B cell (primary cell): Measurements from ENCODE around the gene FIBP. TPM values are rescaled to one million over a fixed set of nuclear protein-coding genes. Genes with fewer than 3 reads are reported as not detected.

Experiments
- ATAC-seq: fragments of 200-7000 bp; cut with Tn5 transposase; one replicate; pipeline ENCODE4 v1.10.0; 2021; ENCODE audit warnings: low read depth, mild to moderate bottlenecking, moderate number of reproducible peaks, moderate library complexity
- CTCF ChIA-PET: fragments of 350-600 bp; sonication (Branson Sonifier 250); formaldehyde crosslinking; loops from one replicate; lab custom pipeline; 2021; ENCODE audit warnings: antibody characterized with exemption, inconsistent platforms; lab: Charles Lee
- POLR2A ChIA-PET: fragments of 350-600 bp; sonication (Branson Sonifier 250); formaldehyde crosslinking; loops from one replicate; lab custom pipeline; 2021; ENCODE audit warnings: antibody characterized with exemption; lab: Charles Lee
- DNase-seq: peaks from one replicate; pipeline ENCODE4 v3.0.0; 2013
- H2AFZ ChIP-seq: 2 replicates; pipeline ENCODE4 v1.6.1; 2012; ENCODE audit warnings: mild to moderate bottlenecking, low read depth, low read length; ENCODE audit not compliant: insufficient read depth, poor library complexity, severe bottlenecking
- H3K27ac ChIP-seq, 2 donors: 1 replicate in 1 of 2; 2 replicates in 1 of 2; pipeline ENCODE4 v1.5.1; 2012 to 2013; ENCODE audit warnings: low read length in 2 of 2, mild to moderate bottlenecking in 2 of 2, moderate library complexity in 1 of 2
- H3K27me3 ChIP-seq, 4 experiments: fragments of 200-600 bp in 1 of 4; sonication (generic) in 1 of 4; replicated peaks in 1 of 4; 1 replicate in 2 of 4; 2 replicates in 2 of 4; pipeline versions ENCODE4 v1.6.1 to v1.7.0; 2013 to 2016; ENCODE audit warnings: low read length in 3 of 4, mild to moderate bottlenecking in 2 of 4, mixed read lengths in 1 of 4, moderate library complexity in 1 of 4; ENCODE audit not compliant: insufficient read depth in 4 of 4, control insufficient read depth in 3 of 4; ENCODE audit errors: control extremely low read depth in 1 of 4
- H3K36me3 ChIP-seq, 2 experiments: replicated peaks in 1 of 2; 1 replicate in 1 of 2; 2 replicates in 1 of 2; pipeline versions ENCODE4 v1.6.1 to v1.7.1; 2013; ENCODE audit warnings: low read length in 1 of 2; ENCODE audit not compliant: insufficient read depth in 2 of 2, control insufficient read depth in 1 of 2; ENCODE audit errors: control extremely low read depth in 1 of 2, extremely low read depth in 1 of 2
- H3K4me1 ChIP-seq, 2 donors: fragments of 200-600 bp in 1 of 2; sonication (generic) in 1 of 2; 1 replicate in 1 of 2; 2 replicates in 1 of 2; pipeline versions ENCODE4 v1.5.1 to v1.6.1; 2013 to 2017; ENCODE audit warnings: low read length in 2 of 2; ENCODE audit not compliant: control insufficient read depth in 2 of 2, insufficient read depth in 2 of 2
- H3K4me2 ChIP-seq: replicated peaks from 2 replicates; pipeline ENCODE3; 2012; ENCODE audit warnings: mild to moderate bottlenecking, low read depth, low read length; ENCODE audit not compliant: poor library complexity, severe bottlenecking
- H3K4me3 ChIP-seq, 5 experiments: fragments of 200-600 bp in 1 of 5; sonication (generic) in 1 of 5; 1 replicate in 3 of 5; 2 replicates in 2 of 5; pipeline versions ENCODE4 v1.5.1 to v1.7.0; 2011 to 2016; ENCODE audit warnings: low read length in 4 of 5, mild to moderate bottlenecking in 4 of 5, low read depth in 2 of 5, control low read depth in 1 of 5, moderate library complexity in 1 of 5; ENCODE audit not compliant: insufficient read depth in 1 of 5; ENCODE audit errors: control extremely low read depth in 1 of 5, extremely low read depth in 1 of 5
- H3K79me2 ChIP-seq: fragments of 200-600 bp; sonication (generic); one replicate; pipeline ENCODE4 v1.6.0; 2016; ENCODE audit warnings: low read length; ENCODE audit not compliant: control insufficient read depth, insufficient read depth
- H3K9ac ChIP-seq: fragments of 200-600 bp; sonication (generic); 2 replicates; pipeline ENCODE4 v1.6.1; 2017; ENCODE audit warnings: mild to moderate bottlenecking, low read length, moderate library complexity
- H3K9me3 ChIP-seq, 3 donors: one replicate each; pipeline versions ENCODE4 v1.6.1 to v1.7.1; 2013; ENCODE audit warnings: low read length in 2 of 3; ENCODE audit not compliant: control insufficient read depth in 2 of 3, insufficient read depth in 1 of 3; ENCODE audit errors: control extremely low read depth in 1 of 3
- H4K20me1 ChIP-seq: 2 replicates; pipeline ENCODE4 v1.6.0; 2012; ENCODE audit warnings: mild to moderate bottlenecking, low read length; ENCODE audit not compliant: insufficient read depth, control insufficient read depth, poor library complexity, severe bottlenecking
- H3K27ac Mint-ChIP-seq: one replicate; pipeline ENCODE4 v1.8.0; 2021; ENCODE audit warnings: mixed read lengths
- H3K27me3 Mint-ChIP-seq: one replicate; pipeline ENCODE4 v1.8.0; 2021; ENCODE audit warnings: mixed read lengths
- H3K4me1 Mint-ChIP-seq: one replicate; pipeline ENCODE4 v1.8.0; 2021; ENCODE audit warnings: mixed read lengths
- H3K4me3 Mint-ChIP-seq: one replicate; pipeline ENCODE4 v1.8.0; 2021; ENCODE audit warnings: mixed read lengths
- H3K9me3 Mint-ChIP-seq: one replicate; pipeline ENCODE4 v1.8.0; 2022; ENCODE audit warnings: mixed read lengths; ENCODE audit not compliant: insufficient read depth
- CTCF ChIP-seq: fragments of 200-600 bp; IDR thresholded peaks from one replicate; pipeline ENCODE4 v1.8.0; 2022; ENCODE audit warnings: antibody characterized with exemption, mild to moderate bottlenecking
- EZH2 ChIP-seq: IDR thresholded peaks from 2 replicates; pipeline ENCODE4 v1.6.1; 2012; ENCODE audit warnings: borderline replicate concordance, low read depth, mild to moderate bottlenecking, moderate library complexity, low read length; ENCODE audit not compliant: insufficient read depth, poor library complexity, severe bottlenecking
- WGBS: methylation state at CpG from one replicate; pipeline ENCODE4 v1.1.5; 2013; ENCODE audit warnings: missing lambda C conversion rate; ENCODE audit not compliant: insufficient coverage; 5-methylcytosine and 5-hydroxymethylcytosine counted together
- intact Hi-C: fragments of 100-400 bp; cut with micrococcal nuclease; formaldehyde crosslinking; loops from one replicate; pipeline ENCODE4 v1.10.0; 2022
- polyA plus RNA-seq: library from polyadenylated mRNA; depleted of rRNA; stranded (reverse); fragments of >200 nt; gene quantifications from 2 replicates; pipeline ENCODE4 v1.2.3, GENCODE V29; 2012
- total RNA-seq, 2 donors: library from RNA; stranded (reverse); fragments of 120-200 nt in 1 of 2; gene quantifications; 1 replicate in 1 of 2; 2 replicates in 1 of 2; pipeline versions ENCODE4 v1.2.3 to v1.2.4, GENCODE V29; 2013 to 2022

Gene FIBP
- total and polyA plus RNA-seq, 2 donors (not counting 1 experiment from before 2014, with no cell fraction given), result 63.4 to 128 TPM

DNA sequence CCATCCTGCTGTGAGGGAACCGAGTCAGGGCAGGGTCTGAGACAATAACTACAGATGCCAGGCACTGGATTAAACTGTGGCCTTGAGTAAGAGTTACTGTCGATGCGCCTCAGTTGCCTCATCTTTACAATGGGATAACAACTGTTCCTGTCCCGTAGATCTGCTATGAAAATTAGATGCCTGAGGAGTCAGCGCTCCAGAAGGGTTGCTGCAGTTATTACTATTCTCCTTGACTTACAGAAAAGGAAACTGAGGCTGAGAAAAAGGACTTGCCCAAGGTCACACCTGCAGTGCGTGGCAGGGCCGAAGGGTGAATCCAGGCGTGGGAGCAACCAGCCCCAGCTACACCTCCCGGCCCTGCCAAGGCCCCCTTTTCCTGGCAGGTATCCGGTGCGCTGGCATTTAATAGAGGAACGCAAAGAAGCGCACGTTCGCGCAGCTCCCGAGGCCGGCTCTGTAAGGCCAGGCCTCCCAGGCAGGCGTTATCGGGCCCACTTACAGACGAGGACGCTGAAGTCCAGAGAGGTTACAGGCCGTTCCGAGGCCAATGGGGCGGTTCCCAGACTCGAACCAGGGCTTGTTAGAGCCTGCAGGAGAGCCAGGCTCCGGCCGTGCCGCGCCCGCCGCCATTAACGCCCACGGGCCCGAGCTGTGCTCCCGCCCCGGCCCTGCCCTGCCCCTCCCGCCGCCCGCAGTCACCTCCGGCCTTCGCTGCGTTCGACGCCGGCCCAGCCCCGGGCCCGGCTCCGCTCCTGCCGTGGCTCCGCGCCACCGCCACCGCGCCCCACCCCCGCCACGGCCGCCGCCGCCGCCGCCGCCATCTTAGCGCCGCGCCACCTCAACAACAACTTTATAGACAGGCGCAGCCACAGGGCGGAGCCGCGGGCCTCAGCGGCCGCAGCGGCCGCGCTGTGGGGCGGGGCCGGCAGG lies 30.2 kb upstream of the FIBP start, which contains the start of gene C11orf68:
Gene C11orf68, minus strand, starts transcription at position 852 of the 930 bp plus-strand sequence. Its CDS starts 31 bp downstream, at position 821.
- Histone ChIP-seq H3K27me3 (no peaks in the 10 kb centered on the region), H3K9ac (peak within 1 kb of the TSS; percentile 96), H3K79me2 (peaks cover 38% of the 10 kb centered on the region), H3K4me1 (peaks cover 19 to 50% of the 10 kb centered on the region in 2 donors), H3K4me2 (peak within 1 kb of the TSS; percentile 97), H2AFZ (peak within 1 kb of the TSS; percentile 81), H3K36me3 (peaks cover 6 to 20% of the 10 kb centered on the region in 2 experiments), H3K27ac (peak within 1 kb of the TSS; percentile 66 to 85), H4K20me1 (peaks cover 4% of the 10 kb centered on the region), H3K4me3 (peak within 1 kb of the TSS; percentile 83 to 99 (median 93)), H3K9me3 (no peaks in the 10 kb centered on the region)
- TF ChIP-seq EZH2 (no peak), CTCF (no peak)
- H3K4me1 Mint-ChIP-seq, result peaks cover 44% of the 10 kb centered on the region
- DNase-seq (no peak), ATAC-seq (no peak)
- no peaks in the 10 kb centered on the region for H3K27me3 Mint-ChIP-seq
- POLR2A ChIA-PET, result interaction anchor here (0.5 to 2.5 kb wide), 9 partner anchors 9 to 349 kb away, joined by 3 to 13 read pairs (median 4); partner anchors contain the start of genes CCDC85B and FIBP
- intact Hi-C loops, result loop anchor here (1.0 to 2.0 kb wide), 7 partner anchors 10 to 256 kb away; partner anchors contain the start of genes BANF1, CFL1, EIF1AD and FIBP
- 5% methylated on average over 77 of the region's 77 CpGs for WGBS
- H3K27ac Mint-ChIP-seq, result peak within 1 kb of the TSS; percentile 89
- CTCF ChIA-PET, result interaction anchor here (0.9 to 2.1 kb wide), 5 partner anchors 20 to 74 kb away, joined by 3 to 15 read pairs (median 4); partner anchors contain the start of genes CCDC85B and FIBP
- no peaks in the 10 kb centered on the region for H3K9me3 Mint-ChIP-seq
- H3K4me3 Mint-ChIP-seq, result peak within 1 kb of the TSS; percentile 95
